ENCODE results near the gene ACP5. TPM values are rescaled to one million over a fixed set of nuclear protein-coding genes. Genes with fewer than 3 reads are reported as not detected.

ACP5 gene
- total RNA-seq, 1 experiment from 2014 or later: 0.85 TPM

GRCh38 chr19:11558881-11559828, 18.3 kb downstream of the ACP5 start, which contains the start of gene ELOF1:
ELOF1 (minus strand) TSS chr19:11559230; CDS start chr19:11554347, 4,883 bp downstream.
- ATAC-seq (peak; percentile 99), DNase-seq (ENCODE audit: low read depth, low spot score) (peak; percentile 82)
- Histone ChIP-seq H3K27me3 (ENCODE audit: control insufficient read depth, insufficient read depth, low read length) (no peaks in the 10 kb centered on the region), H3K27ac (ENCODE audit: low read length) (peak within 1 kb of the TSS; percentile 93), H3K4me3 (ENCODE audit: low read depth in 2 of 2, low read length in 2 of 2) (peak within 1 kb of the TSS; percentile 77 to 80), H3K9me3 (ENCODE audit: control insufficient read depth, insufficient read depth, low read depth, low read length) (no peaks in the 10 kb centered on the region), H3K36me3 (ENCODE audit: control insufficient read depth, insufficient read depth, low read length) (no peaks in the 10 kb centered on the region; the same call in 1 of the 2 replicates), H3K4me1 (ENCODE audit: control insufficient read depth, insufficient read depth, low read length) (no peaks in the 10 kb centered on the region)
- POLR2A ChIA-PET: no interaction called here
- CTCF ChIA-PET: interaction anchor here (0.5 to 0.7 kb wide), 3 partner anchors 16 to 283 kb away, joined by 4 read pairs; no protein-coding TSS in a partner anchor
- TSS peak; percentile 99 for BruUV-seq (replicated peaks)
- TF ChIP-seq POLR2AphosphoS5 (IDR thresholded peaks at IDR 0.05; ENCODE audit: low read depth, low read length): peak; percentile 82
- TF ChIP-seq REST (IDR thresholded peaks at IDR 0.05; ENCODE audit: insufficient read depth in 1 of 2, low read depth in 2 of 2, low read length in 1 of 2): no peak
- peak; percentile 89; the same call in 1 of the 2 replicates for TF ChIP-seq SIN3A (IDR thresholded peaks at IDR 0.05; ENCODE audit: borderline replicate concordance, insufficient read depth, low read depth, low read length)
- no peak for TF ChIP-seq CTCF (IDR thresholded peaks at IDR 0.05)
- TF ChIP-seq TCF7L2 (IDR thresholded peaks at IDR 0.05; ENCODE audit: low read depth, low read length): no peak
- in situ Hi-C loops (cut with HindIII; ENCODE audit: low pct_unique_long_range_greater_than_20kb, low sequenced_read_pairs): loop anchor here (25.0 kb wide), 1 partner anchor 247 kb away; no protein-coding TSS in a partner anchor
- intact Hi-C loops (cut with micrococcal nuclease; ENCODE audit: unreplicated experiment): no loop called here

GRCh38 chr19:11556634-11557420, 20.6 kb downstream of the ACP5 start:
- intact Hi-C loops (cut with micrococcal nuclease; ENCODE audit: unreplicated experiment): no loop called here

More at GRCh38 chr19:11556634-11557420, 20.6 kb downstream of the ACP5 start:
- no TSS peak for BruUV-seq (replicated peaks)
- H3K4me1 ChIP-seq (ENCODE audit: control insufficient read depth, insufficient read depth, low read length): no peaks in the 10 kb centered on the region
- no peak overlapping the region for H3K27ac ChIP-seq (ENCODE audit: low read length)
- ChIA-PET CTCF (no interaction called here), POLR2A (interaction anchor here (0.7 kb wide), 2 partner anchors 13 to 432 kb away, joined by 3 read pairs; no protein-coding TSS in a partner anchor)
- H3K36me3 ChIP-seq (ENCODE audit: control insufficient read depth, insufficient read depth, low read length): no peaks in the 10 kb centered on the region; the same call in 1 of the 2 replicates
- in situ Hi-C loops (cut with HindIII; ENCODE audit: low pct_unique_long_range_greater_than_20kb, low sequenced_read_pairs): loop anchor here (25.0 kb wide), 1 partner anchor 245 kb away; no protein-coding TSS in a partner anchor
- no peak for TF ChIP-seq REST (IDR thresholded peaks at IDR 0.05; ENCODE audit: insufficient read depth in 1 of 2, low read depth in 2 of 2, low read length in 1 of 2)
- TF ChIP-seq SIN3A (IDR thresholded peaks at IDR 0.05; ENCODE audit: borderline replicate concordance, insufficient read depth, low read depth, low read length): no peak
- TF ChIP-seq TCF7L2 (IDR thresholded peaks at IDR 0.05; ENCODE audit: low read depth, low read length): no peak
- TF ChIP-seq CTCF (IDR thresholded peaks at IDR 0.05): no peak
- no peak for TF ChIP-seq POLR2AphosphoS5 (IDR thresholded peaks at IDR 0.05; ENCODE audit: low read depth, low read length)
- ATAC-seq (no peak), DNase-seq (ENCODE audit: low read depth, low spot score) (no peak)
- H3K9me3 ChIP-seq (ENCODE audit: control insufficient read depth, insufficient read depth, low read depth, low read length): no peaks in the 10 kb centered on the region
- no peaks in the 10 kb centered on the region for H3K27me3 ChIP-seq (ENCODE audit: control insufficient read depth, insufficient read depth, low read length)
- no peak overlapping the region for H3K4me3 ChIP-seq (ENCODE audit: low read depth in 2 of 2, low read length in 2 of 2)

Data from Panc1 (cell line).